ENCODE results near the gene TMEM232. TPM values are rescaled to one million over a fixed set of nuclear protein-coding genes. Genes with fewer than 3 reads are reported as not detected.
"Not testable (repeated sequence)": the region's sequence is repeated elsewhere in the genome, so short reads cannot be mapped to it uniquely, and the experiment has no call there.

Gene TMEM232
- total RNA-seq, 1 donor from 2014 or later: not detected

DNA sequence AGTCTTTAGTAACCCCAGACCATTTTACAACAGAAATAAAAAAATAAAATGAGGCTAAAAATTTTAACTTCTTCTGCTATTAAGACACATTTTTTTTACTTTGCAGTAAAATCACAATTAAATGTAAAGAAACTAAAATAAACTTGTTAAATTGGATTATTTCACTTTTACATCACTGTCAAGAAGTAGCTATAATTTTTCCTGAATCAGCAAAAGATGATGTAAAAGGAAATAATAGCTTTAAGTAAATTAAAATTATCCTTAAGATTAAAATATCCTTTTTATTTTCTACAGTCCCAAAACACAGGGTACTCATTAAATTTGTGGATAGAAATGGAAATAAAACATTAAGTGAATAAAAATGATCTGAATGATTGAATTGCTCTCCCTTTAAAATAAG, 44.5 kb downstream of the TMEM232 start:
- H3K4me1 ChIP-seq: no peaks in the 10 kb centered on the region
- DNase-seq (ENCODE audit: low spot score in 2 of 2): no peak
- TF ChIP-seq, protein P1, sequence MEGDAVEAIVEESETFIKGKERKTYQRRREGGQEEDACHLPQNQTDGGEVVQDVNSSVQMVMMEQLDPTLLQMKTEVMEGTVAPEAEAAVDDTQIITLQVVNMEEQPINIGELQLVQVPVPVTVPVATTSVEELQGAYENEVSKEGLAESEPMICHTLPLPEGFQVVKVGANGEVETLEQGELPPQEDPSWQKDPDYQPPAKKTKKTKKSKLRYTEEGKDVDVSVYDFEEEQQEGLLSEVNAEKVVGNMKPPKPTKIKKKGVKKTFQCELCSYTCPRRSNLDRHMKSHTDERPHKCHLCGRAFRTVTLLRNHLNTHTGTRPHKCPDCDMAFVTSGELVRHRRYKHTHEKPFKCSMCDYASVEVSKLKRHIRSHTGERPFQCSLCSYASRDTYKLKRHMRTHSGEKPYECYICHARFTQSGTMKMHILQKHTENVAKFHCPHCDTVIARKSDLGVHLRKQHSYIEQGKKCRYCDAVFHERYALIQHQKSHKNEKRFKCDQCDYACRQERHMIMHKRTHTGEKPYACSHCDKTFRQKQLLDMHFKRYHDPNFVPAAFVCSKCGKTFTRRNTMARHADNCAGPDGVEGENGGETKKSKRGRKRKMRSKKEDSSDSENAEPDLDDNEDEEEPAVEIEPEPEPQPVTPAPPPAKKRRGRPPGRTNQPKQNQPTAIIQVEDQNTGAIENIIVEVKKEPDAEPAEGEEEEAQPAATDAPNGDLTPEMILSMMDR (IDR thresholded peaks at IDR 0.05): no peak

DNA sequence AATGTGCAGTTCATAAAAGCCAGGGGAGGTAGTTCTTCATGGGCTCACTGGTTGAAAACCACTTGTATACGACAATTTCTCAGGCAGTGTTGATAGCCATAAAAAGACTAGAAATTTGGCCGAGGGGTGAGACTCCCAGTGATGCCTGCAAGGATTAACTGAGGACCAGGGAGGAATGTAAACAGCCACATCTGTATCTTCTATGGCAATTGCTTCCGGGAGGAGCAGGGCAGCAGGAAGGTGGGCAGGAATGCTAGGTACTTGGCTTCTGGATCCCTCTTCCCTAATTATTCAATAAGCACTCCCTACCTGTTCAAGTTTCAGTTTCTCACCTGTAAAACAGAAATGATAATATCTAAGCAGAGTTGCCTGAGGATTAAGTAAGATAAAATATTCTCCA, 45.4 kb downstream of the TMEM232 start:
- DNase-seq (ENCODE audit: low spot score in 2 of 2): no peak
- Histone ChIP-seq H3K27ac (no peak overlapping the region), H3K9me3 (no peaks in the 10 kb centered on the region), H3K4me3 (no peak overlapping the region), H3K36me3 (no peaks in the 10 kb centered on the region), H3K4me1 (no peaks in the 10 kb centered on the region), H3K27me3 (no peaks in the 10 kb centered on the region)
- TF ChIP-seq, protein P1 (IDR thresholded peaks at IDR 0.05): no peak
- intact Hi-C loops (cut with DNase I): no loop called here

More for the DNA sequence above, 44.5 kb downstream of the TMEM232 start:
- no peaks in the 10 kb centered on the region for H3K36me3 ChIP-seq
- intact Hi-C loops (cut with DNase I): no loop called here
- H3K4me3 ChIP-seq: no peak overlapping the region
- no peaks in the 10 kb centered on the region for H3K9me3 ChIP-seq
- H3K27ac ChIP-seq: no peak overlapping the region
- H3K27me3 ChIP-seq: no peaks in the 10 kb centered on the region

DNA sequence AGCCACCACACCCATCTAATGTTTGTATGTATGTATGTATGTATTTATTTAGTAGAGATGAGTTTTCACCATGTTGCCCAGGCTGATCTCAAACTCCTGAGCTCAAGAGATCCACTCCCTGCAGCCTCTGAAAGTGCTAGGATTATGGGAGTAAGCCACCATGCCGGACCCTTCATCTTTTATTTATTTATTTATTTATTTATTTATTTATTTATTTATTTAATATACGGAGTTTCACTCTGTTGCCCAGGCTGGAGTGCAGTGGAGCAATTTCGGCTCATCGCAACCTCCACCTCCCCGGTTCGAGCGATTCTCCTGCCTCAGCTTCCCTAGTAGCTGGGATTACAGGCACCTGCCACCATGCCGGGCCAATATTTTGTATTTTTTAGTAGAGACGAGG, 49.9 kb downstream of the TMEM232 start:
- H3K4me1 ChIP-seq; H3K4me3 ChIP-seq; intact Hi-C loops (cut with DNase I); DNase-seq (ENCODE audit: low spot score in 2 of 2); H3K9me3 ChIP-seq; H3K36me3 ChIP-seq; H3K27me3 ChIP-seq; H3K27ac ChIP-seq: not testable (repeated sequence)

DNA sequence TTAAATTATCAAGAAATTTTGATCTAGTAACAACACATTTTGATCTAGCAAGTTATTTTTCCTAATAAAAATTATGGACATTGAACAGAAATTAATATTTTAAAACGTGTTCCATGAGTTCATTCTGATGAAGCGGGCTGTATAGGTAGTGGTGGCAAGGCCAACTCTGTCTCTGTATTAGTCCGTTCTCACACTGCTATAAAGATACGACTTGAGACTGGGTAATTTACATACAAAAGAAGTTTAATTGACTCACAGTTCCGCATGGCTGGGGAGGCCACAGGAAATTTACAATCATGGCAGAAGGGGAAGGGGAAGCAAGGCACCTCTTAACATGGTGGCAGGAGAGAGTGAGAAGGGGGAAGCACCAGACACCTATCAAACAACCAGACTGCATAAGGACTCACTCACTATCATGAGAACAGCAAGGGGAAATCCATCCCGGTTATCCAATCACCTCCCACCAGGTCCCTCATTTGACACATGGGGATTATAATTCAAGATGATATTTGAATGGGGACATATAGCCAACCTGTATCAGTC, 61.2 kb downstream of the TMEM232 start:
- TF ChIP-seq, protein P1 (IDR thresholded peaks at IDR 0.05): no peak
- Histone ChIP-seq H3K9me3 (no peaks in the 10 kb centered on the region), H3K4me1 (no peaks in the 10 kb centered on the region), H3K4me3 (no peak overlapping the region), H3K36me3 (no peaks in the 10 kb centered on the region), H3K27ac (no peak overlapping the region), H3K27me3 (no peaks in the 10 kb centered on the region)
- no peak for DNase-seq (ENCODE audit: low spot score in 2 of 2)
- intact Hi-C loops (cut with DNase I): no loop called here

DNA sequence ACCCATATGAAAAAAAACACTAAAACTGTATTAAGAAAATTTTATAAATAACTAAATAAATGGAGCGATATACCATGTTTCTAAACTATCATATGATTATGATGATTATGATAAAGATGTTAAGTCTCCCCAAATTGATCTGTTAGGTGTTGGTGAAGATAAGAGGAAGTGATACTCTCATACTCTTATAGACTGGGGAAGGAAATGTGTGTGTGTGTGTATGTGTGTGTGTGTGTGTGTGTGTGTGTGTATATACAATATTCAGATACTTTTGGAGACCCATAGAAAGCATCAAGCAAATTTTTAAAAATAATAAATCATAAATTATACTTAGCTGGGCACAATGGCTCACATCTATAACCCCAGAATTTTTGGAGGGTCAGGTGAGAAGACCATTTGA, 62.9 kb downstream of the TMEM232 start:
- no peaks in the 10 kb centered on the region for H3K9me3 ChIP-seq
- H3K4me3 ChIP-seq: no peak overlapping the region
- H3K27me3 ChIP-seq: no peaks in the 10 kb centered on the region
- no peak overlapping the region for H3K27ac ChIP-seq
- TF ChIP-seq, protein P1 (IDR thresholded peaks at IDR 0.05): no peak
- H3K36me3 ChIP-seq: no peaks in the 10 kb centered on the region
- no peak for DNase-seq (ENCODE audit: low spot score in 2 of 2)
- intact Hi-C loops (cut with DNase I): no loop called here
- H3K4me1 ChIP-seq: no peaks in the 10 kb centered on the region

DNA sequence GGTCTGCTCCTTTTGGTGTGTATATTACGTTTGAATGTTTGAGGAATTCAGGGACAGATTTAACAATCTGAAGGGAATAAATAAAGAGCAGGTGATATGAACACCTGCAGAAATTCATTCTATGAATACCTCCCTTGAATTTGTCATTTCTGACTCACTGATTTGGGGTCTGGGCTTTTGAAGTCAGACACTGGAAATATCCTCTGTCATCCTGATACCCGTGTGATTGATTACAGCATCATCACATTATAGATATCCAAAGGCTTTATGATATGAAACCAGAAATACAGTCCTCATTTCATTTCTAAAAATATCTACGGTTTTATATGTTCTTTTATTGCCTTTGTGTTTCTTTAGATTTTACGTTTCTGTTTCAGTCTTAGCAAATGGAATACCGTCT, 68.5 kb downstream of the TMEM232 start:
- Histone ChIP-seq H3K9me3 (no peaks in the 10 kb centered on the region), H3K4me3 (no peak overlapping the region), H3K36me3 (no peaks in the 10 kb centered on the region), H3K4me1 (no peaks in the 10 kb centered on the region), H3K27ac (no peak overlapping the region), H3K27me3 (no peaks in the 10 kb centered on the region)
- no peak for DNase-seq (ENCODE audit: low spot score in 2 of 2)
- intact Hi-C loops (cut with DNase I): no loop called here
- TF ChIP-seq, protein P1 (IDR thresholded peaks at IDR 0.05): no peak

All from ascending aorta (tissue), 2 donors.